GM18951 (cell line): ENCODE data around the gene CACNA2D3.

Experiments used
- POLR2A ChIP-seq: IDR thresholded peaks from 4 replicates; pipeline ENCODE4 v1.6.1; 2011; ENCODE audit warnings: mild to moderate bottlenecking; ENCODE audit not compliant: insufficient read length, insufficient read depth; ENCODE audit errors: extremely low read depth
- in situ Hi-C: fragments of 300-500 bp; cut with MboI; formaldehyde crosslinking; loops from one replicate; pipeline ENCODE4 v1.12.0; 2022; ENCODE audit warnings: low sequenced_read_pairs, mixed read lengths, inconsistent platforms; ENCODE audit not compliant: unreplicated experiment

CACNA2D3 gene

GRCh38 chr3:54357301-54357700, 234.9 kb downstream of the CACNA2D3 start:
- in situ Hi-C loops = no loop called here

GRCh38 chr3:54358316-54358715, 236.0 kb downstream of the CACNA2D3 start:
- in situ Hi-C loops = no loop called here
- no peak for TF ChIP-seq POLR2A

More at GRCh38 chr3:54357301-54357700, 234.9 kb downstream of the CACNA2D3 start:
- TF ChIP-seq POLR2A = no peak

GRCh38 chr3:54358969-54359694, 236.8 kb downstream of the CACNA2D3 start:
- in situ Hi-C loops = no loop called here
- no peak for TF ChIP-seq POLR2A

GRCh38 chr3:54360320-54360719, 238.0 kb downstream of the CACNA2D3 start:
- TF ChIP-seq POLR2A = no peak
- in situ Hi-C loops = no loop called here

- TF ChIP-seq POLR2A = no peak
- in situ Hi-C loops = no loop called here
These were observed 239.5 kb downstream of the CACNA2D3 start for GRCh38 chr3:54361746-54362283.

- no peak for TF ChIP-seq POLR2A
- in situ Hi-C loops = no loop called here
These were observed 243.8 kb downstream of the CACNA2D3 start for GRCh38 chr3:54366007-54366750.

- in situ Hi-C loops = no loop called here
These were observed 244.5 kb downstream of the CACNA2D3 start for GRCh38 chr3:54366839-54367238.

GRCh38 chr3:54372232-54372631, 249.9 kb downstream of the CACNA2D3 start:
- in situ Hi-C loops = no loop called here
- no peak for TF ChIP-seq POLR2A

More at GRCh38 chr3:54366839-54367238, 244.5 kb downstream of the CACNA2D3 start:
- TF ChIP-seq POLR2A = no peak

GRCh38 chr3:54374214-54374852, 252.0 kb downstream of the CACNA2D3 start:
- no peak for TF ChIP-seq POLR2A
- in situ Hi-C loops = no loop called here

- in situ Hi-C loops = no loop called here
- no peak for TF ChIP-seq POLR2A
These were observed 253.9 kb downstream of the CACNA2D3 start for GRCh38 chr3:54376142-54376807.

GRCh38 chr3:54376939-54377578, 254.7 kb downstream of the CACNA2D3 start:
- in situ Hi-C loops = no loop called here
- no peak for TF ChIP-seq POLR2A

- in situ Hi-C loops = no loop called here
- no peak for TF ChIP-seq POLR2A
These were observed 255.8 kb downstream of the CACNA2D3 start for GRCh38 chr3:54378184-54378583.
